Upper lobe of left lung (tissue), 4 donors: ENCODE results near the gene KLHL24.

Source experiments
- CTCF ChIP-seq, 6 experiments: fragments of 450-650 bp in 4 of 6; fragments of 200-600 bp in 2 of 6; sonication (generic) in 2 of 6; IDR thresholded peaks; one replicate each; pipeline ENCODE4 v1.5.1; 2016 to 2019; ENCODE audit warnings: antibody characterized with exemption in 6 of 6
- EP300 ChIP-seq, 4 donors: sonication (generic); formaldehyde crosslinking; IDR thresholded peaks; one replicate each; pipeline ENCODE4 v1.5.1; 2017; ENCODE audit warnings: antibody characterized with exemption in 4 of 4, control low read depth in 2 of 4
- POLR2A ChIP-seq, 4 donors: fragments of 450-650 bp; IDR thresholded peaks; one replicate each; pipeline ENCODE4 v1.5.1; 2016 to 2017; ENCODE audit warnings: antibody characterized with exemption in 4 of 4, mild to moderate bottlenecking in 2 of 4
- POLR2AphosphoS5 ChIP-seq, 2 donors: sonication (generic); formaldehyde crosslinking; IDR thresholded peaks; one replicate each; pipeline ENCODE4 v1.5.1; 2017; ENCODE audit warnings: antibody characterized with exemption in 2 of 2

DNA sequence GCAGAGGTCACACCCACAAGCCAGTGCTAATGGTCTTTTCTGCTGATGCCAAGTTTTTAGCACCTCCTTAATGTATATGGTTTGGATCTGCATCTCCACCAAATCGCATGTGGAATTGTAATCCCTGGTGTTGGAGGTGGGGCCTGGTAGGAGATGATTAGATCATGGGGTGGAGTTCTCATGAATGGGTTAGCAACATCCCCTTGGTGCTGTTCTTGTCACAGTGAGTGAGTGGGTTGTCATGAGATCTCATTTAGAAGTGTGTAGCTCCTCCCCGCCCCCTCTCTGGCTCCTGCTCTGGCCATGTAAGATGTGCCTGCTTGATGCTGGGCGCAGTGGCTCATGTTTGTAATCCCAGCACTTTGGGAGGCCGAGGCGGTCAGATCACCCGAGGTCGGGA lies 42.6 kb upstream of the KLHL24 start:
- TF ChIP-seq CTCF (IDR thresholded peaks at IDR 0.05) (no peak), POLR2AphosphoS5 (IDR thresholded peaks at IDR 0.05) (no peak), POLR2A (IDR thresholded peaks at IDR 0.05) (no peak), EP300 (IDR thresholded peaks at IDR 0.05) (no peak)
